ENCODE data around the gene MTHFD1L.

Gene MTHFD1L

DNA sequence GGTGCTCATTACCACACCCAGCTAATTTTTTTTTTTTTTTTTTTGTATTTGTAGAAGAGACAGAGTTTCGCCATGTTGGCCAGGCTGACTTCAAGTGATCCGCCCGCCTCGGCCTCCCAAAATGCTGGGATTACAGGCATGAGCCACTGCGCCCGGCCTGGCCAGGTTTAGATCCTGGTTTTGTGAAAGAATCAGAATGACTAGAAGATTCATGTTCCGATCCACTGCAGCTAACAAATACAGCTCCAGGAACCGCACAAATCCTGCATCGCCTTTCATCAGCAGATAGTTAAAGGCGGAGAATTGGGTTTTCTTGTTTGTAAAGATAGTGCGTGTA is 223.1 kb downstream of the MTHFD1L start:
- H3K36me3 ChIP-seq (ENCODE audit: low read length): peaks cover 4% of the 10 kb centered on the region; the same call in 1 of the 2 replicates
- no peak overlapping the region for H3K4me2 ChIP-seq (ENCODE audit: low read depth, low read length, poor library complexity, severe bottlenecking)
- H3K27me3 ChIP-seq (ENCODE audit: low read length): no peaks in the 10 kb centered on the region
- no peak overlapping the region for H3K4me3 ChIP-seq (ENCODE audit: insufficient read depth, low read length, poor library complexity, severe bottlenecking)
- H3F3A ChIP-seq (ENCODE audit: insufficient read depth): no peaks in the 10 kb centered on the region
- no peaks in the 10 kb centered on the region for H4K20me1 ChIP-seq (ENCODE audit: low read depth, low read length)
- no peaks in the 10 kb centered on the region for H3K79me2 ChIP-seq (ENCODE audit: insufficient read depth, low read length)
- H3K9ac ChIP-seq (ENCODE audit: low read length): no peak overlapping the region
- TF ChIP-seq EZH2phosphoT487 (conservative IDR thresholded peaks at IDR 0.05; ENCODE audit: low read length): no peak
- TF ChIP-seq, protein P1, sequence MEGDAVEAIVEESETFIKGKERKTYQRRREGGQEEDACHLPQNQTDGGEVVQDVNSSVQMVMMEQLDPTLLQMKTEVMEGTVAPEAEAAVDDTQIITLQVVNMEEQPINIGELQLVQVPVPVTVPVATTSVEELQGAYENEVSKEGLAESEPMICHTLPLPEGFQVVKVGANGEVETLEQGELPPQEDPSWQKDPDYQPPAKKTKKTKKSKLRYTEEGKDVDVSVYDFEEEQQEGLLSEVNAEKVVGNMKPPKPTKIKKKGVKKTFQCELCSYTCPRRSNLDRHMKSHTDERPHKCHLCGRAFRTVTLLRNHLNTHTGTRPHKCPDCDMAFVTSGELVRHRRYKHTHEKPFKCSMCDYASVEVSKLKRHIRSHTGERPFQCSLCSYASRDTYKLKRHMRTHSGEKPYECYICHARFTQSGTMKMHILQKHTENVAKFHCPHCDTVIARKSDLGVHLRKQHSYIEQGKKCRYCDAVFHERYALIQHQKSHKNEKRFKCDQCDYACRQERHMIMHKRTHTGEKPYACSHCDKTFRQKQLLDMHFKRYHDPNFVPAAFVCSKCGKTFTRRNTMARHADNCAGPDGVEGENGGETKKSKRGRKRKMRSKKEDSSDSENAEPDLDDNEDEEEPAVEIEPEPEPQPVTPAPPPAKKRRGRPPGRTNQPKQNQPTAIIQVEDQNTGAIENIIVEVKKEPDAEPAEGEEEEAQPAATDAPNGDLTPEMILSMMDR (IDR thresholded peaks at IDR 0.05; ENCODE audit: insufficient read depth, low read length, poor library complexity, severe bottlenecking): no peak
- no peak overlapping the region for H3K27ac ChIP-seq (ENCODE audit: low read depth, low read length)
- H2AFZ ChIP-seq (ENCODE audit: low read depth, low read length, severe bottlenecking): no peak overlapping the region
- no peaks in the 10 kb centered on the region for H3K9me2 ChIP-seq (replicated peaks; ENCODE audit: insufficient read depth, low read length)
- no peaks in the 10 kb centered on the region for H3K9me3 ChIP-seq (ENCODE audit: insufficient read depth, low read length)

DNA sequence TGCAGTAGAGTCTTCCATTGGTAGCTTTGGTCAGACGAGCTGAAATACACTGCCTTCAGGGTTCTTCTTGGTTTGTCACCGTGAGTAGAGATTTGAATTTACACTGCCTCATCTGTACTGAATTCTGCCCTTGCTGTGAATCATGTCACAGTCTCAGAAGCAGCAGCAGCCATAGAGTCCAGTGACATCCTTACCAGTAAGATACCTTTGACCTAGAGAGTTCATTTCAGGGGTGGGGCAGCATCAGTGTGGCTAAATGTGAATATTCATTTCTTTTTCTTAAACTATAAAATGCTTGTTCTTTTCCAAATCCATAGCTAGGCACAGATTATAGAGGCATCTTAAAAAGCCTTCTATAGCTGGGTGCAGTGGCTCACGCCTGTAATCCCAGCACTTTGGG is 223.5 kb downstream of the MTHFD1L start:
- Histone ChIP-seq H3K9me2 (replicated peaks; ENCODE audit: insufficient read depth, low read length) (no peaks in the 10 kb centered on the region), H3K4me2 (ENCODE audit: low read depth, low read length, poor library complexity, severe bottlenecking) (no peak overlapping the region), H3K36me3 (ENCODE audit: low read length) (peaks cover 4% of the 10 kb centered on the region; the same call in 1 of the 2 replicates), H4K20me1 (ENCODE audit: low read depth, low read length) (no peaks in the 10 kb centered on the region), H3K27ac (ENCODE audit: low read depth, low read length) (no peak overlapping the region), H3K27me3 (ENCODE audit: low read length) (no peaks in the 10 kb centered on the region), H3K4me3 (ENCODE audit: insufficient read depth, low read length, poor library complexity, severe bottlenecking) (no peak overlapping the region), H2AFZ (ENCODE audit: low read depth, low read length, severe bottlenecking) (no peak overlapping the region), H3K9me3 (ENCODE audit: insufficient read depth, low read length) (no peaks in the 10 kb centered on the region), H3K9ac (ENCODE audit: low read length) (no peak overlapping the region), H3K79me2 (ENCODE audit: insufficient read depth, low read length) (no peaks in the 10 kb centered on the region), H3F3A (ENCODE audit: insufficient read depth) (no peaks in the 10 kb centered on the region)
- no peak for TF ChIP-seq EZH2phosphoT487 (conservative IDR thresholded peaks at IDR 0.05; ENCODE audit: low read length)
- TF ChIP-seq, protein P1 (IDR thresholded peaks at IDR 0.05; ENCODE audit: insufficient read depth, low read length, poor library complexity, severe bottlenecking): no peak

DNA sequence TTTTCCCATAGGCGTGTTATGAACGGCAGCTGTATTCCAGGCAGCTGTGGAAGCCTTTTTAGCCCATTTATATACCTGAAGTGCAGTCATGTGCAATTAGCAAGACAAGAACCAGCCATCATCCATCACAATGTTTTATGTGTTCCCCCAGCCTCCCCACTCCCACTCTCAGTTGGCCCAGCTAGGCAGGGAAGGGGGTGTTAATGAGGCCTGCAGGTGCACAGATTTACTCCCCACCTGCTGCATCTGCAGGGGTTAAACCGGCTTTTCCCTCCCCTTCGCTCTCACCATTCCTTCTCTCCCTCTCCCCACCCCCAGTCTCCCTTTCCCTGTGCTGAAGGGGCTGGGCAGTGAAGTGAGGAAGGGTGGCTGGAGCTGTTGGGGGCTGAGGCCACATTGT is 224.5 kb downstream of the MTHFD1L start:
- Histone ChIP-seq H3K9ac (ENCODE audit: low read length) (no peak overlapping the region), H4K20me1 (ENCODE audit: low read depth, low read length) (no peaks in the 10 kb centered on the region), H3F3A (ENCODE audit: insufficient read depth) (no peaks in the 10 kb centered on the region), H3K9me3 (ENCODE audit: insufficient read depth, low read length) (no peaks in the 10 kb centered on the region), H3K79me2 (ENCODE audit: insufficient read depth, low read length) (no peaks in the 10 kb centered on the region), H2AFZ (ENCODE audit: low read depth, low read length, severe bottlenecking) (no peak overlapping the region), H3K4me2 (ENCODE audit: low read depth, low read length, poor library complexity, severe bottlenecking) (no peak overlapping the region), H3K27ac (ENCODE audit: low read depth, low read length) (no peak overlapping the region), H3K36me3 (ENCODE audit: low read length) (peaks cover 4% of the 10 kb centered on the region; the same call in 1 of the 2 replicates), H3K9me2 (replicated peaks; ENCODE audit: insufficient read depth, low read length) (no peaks in the 10 kb centered on the region), H3K27me3 (ENCODE audit: low read length) (no peaks in the 10 kb centered on the region), H3K4me3 (ENCODE audit: insufficient read depth, low read length, poor library complexity, severe bottlenecking) (no peak overlapping the region)
- TF ChIP-seq, protein P1 (IDR thresholded peaks at IDR 0.05; ENCODE audit: insufficient read depth, low read length, poor library complexity, severe bottlenecking): no peak
- TF ChIP-seq EZH2phosphoT487 (conservative IDR thresholded peaks at IDR 0.05; ENCODE audit: low read length): no peak

Data from SU-DHL-6 (cell line).